NCI-H187 treated with DMSO at 0.1 percent for 48 hours (cell line): ENCODE measurements around the gene ZNF575.

Experiments
- DNase-seq: peaks from one replicate; lab custom pipeline; 2025; lab: John Stamatoyannopoulos, UW

Gene ZNF575

DNA sequence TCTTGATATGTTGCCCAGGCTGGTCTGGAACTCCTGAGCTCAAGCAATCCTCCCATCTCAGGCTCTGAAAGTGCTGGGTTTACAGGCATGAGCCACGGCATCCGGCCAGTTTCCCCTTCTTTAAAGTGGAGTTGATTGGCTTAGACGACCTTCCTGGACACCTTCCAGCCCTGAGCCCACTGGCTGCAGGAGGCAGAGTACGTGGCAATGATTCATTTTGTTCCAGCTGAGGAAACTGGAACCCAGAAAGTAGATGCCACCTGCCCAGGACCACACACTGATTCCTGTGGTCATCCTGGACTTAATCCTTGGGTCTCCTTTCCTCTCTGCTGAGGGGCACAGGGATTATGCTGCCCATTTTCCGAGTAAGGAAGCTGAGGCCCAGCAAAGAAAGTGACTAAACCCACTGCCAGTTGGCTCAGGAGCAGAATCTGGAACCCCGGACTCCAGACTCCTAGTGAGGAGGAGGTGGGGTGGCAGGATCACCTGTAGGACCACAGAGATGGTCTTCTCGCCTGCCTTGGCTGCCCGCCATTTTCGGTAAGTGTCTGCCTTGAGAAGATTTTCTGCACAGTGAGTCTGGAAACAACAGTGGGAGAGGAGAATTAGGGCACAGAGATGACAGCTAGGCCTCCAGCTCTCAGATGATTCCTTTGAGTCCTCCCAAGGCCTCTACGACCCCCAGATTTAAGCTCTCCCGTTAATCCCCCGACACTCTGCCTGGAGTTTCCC is 41.6 kb downstream of the ZNF575 start:
- no peak for DNase-seq

DNA sequence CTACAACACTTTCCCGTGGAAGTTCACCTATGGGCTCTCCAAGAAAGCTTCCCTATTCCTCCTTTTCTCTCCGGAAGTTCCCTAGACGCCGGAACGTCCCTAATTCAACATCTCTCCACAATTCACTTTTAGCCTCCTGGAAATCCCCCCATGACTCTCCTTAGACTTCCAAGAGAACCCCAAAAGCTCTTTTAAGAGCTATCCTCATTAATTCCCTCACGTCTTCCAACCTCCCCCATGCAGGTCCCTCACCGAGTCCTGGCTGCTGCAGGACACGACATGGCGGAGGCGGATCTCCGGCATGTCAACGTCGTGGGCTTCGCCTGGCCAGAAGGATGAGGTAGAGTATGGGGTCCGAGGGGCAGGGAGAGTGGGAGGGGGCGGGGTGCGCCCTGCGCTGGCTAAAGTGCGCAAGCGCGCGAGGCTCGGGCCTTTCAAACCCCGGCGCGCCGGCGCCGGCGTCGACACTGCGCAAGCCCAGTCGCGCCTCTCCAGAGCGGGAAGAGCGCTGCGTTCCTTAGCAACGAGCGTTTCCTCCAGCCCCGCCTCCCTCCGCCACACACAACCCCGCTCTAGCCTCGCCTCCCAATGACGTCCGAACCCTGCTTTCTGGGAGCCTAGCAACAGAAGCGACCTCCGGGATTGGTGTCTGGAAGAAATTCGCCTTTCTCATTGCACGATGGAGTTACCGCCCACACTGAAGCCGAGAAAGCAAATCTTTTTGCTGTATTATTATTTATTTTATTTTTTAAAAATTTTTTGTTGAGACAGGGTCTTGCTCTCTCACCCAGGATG is 42.4 kb downstream of the ZNF575 start, which contains the start of the genes PINLYP and XRCC1:
TSS of gene PINLYP (plus strand) at position 646 of the 795 bp plus-strand sequence. CDS start 1,391 bp downstream, outside the sequence.
TSS of gene XRCC1 (minus strand) at position 372 of the 795 bp plus-strand sequence. CDS start at position 303, 69 bp downstream.
- peak; percentile 99 for DNase-seq

DNA sequence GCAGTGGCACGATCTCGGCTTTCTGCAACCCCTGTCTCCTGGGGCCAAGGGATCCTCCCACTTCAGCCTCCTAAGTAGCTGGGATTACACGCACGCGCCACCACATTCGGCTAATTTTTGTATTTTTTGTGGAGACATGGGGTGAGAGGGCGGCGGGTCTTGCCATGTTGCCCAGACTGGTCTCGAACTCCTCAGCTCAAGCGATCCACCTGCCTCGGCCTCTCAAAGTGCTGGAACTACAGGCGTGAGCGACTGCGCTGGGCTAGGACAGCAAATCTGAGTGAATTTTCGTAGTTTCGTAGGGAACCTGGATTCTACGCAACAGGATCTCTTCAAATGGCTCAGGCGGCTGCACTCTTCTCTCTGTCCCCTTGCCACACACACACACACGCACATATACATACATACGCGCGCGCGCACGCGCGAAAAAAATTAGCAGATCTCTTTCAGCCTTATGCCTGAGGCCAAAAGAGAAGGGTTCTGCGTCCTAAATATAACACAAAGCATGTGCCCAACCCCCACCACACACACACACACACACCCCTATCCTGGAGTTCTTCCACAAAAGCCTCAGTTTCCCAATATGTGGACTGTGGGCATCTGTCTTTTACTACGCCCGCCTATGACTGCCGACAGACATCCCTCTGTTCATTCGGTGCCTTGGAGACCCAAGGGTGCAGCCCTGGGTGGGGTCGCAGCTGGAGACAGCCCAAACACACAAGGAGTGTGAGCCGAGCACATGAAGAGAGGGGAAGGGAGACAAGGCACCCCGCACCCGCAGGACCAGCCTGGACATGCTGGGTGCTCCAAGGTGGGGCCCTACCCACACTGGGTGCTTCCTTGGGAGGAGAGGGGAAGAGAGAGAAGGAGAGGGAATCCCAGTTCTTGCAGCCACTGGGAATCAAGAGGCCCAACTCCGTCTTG is 43.2 kb downstream of the ZNF575 start:
- no peak for DNase-seq

DNA sequence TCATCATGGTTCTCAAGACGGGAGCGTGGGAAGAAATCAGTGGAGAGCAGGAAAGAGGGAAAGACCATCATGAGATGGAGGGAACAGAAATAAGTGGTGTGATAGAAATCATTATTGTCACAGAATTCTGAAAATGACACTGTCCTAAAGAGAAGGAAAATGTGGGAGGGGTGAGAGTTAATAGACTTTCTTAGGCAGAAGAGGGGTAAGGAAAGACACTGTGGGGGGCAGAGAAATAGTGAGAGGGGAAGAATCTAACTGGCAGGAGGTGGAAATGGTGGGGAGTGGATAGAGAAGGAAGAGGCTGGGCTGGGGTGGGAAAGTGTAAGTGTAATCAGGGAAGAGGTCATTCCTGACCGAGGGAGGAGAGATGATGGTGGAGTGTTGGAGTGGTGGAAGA is 45.8 kb downstream of the ZNF575 start:
- no peak for DNase-seq

DNA sequence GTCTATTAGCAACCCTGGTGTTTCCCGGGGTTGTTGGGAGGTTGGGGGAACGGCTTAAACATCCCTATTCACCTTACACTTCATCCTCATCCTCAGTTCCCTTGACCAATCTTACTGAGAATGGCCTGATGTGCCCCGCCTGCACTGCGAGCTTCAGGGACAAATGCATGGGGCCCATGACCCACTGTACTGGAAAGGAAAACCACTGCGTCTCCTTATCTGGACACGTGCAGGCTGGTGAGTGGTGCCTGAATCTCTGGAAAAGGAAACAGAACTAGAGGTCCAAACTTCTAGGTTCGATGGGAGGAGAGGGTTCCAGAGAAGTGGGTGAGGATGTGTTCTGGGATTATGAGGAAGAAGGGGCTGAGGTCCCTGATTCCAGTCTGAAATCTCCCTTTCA is 48.5 kb downstream of the ZNF575 start:
- no peak for DNase-seq

DNA sequence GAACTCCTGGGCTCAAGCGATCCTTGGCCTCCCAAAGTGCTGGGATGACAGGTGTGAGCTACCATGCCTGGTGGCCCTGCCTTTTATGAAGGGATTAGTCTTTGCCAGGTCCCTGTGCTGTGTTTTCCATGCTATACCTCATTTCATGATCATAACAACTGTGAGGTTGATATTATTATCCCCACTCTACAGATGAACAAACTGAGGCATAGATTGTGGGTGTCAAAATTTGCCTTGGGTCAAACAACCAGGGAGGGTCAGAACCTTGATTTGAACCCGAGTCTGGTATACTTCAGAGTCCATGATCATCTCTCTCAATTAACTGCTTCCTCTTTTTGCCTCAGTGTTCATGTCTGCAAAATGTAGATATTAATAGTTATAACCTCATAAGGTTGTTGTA is 49.5 kb downstream of the ZNF575 start:
- no peak for DNase-seq

DNA sequence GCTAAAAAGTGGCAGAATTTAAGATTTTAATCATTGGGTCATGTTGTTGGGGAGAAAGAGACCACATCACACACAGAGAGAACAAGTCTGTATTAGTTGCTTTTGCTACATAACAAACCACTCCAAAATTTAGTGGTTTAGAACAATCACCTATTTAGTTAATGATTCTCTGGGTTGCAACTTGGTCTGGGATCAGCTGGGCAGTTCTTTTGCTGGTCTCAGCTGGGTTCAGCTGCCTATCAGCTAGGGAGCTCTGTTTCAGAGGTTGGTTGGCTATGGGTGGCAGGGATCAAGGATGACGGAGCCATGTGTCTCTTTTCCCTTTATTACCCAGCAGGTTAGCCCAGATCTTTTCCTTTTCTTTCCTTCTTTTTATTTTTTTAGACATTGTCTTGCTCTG is 51.5 kb downstream of the ZNF575 start:
- DNase-seq = no peak
